GM19438 (cell line): Measurements from ENCODE around the gene IFNA2.
"Not testable (repeated sequence)": the region's sequence is repeated elsewhere in the genome, so short reads cannot be mapped to it uniquely, and the experiment has no call there.

Experiments used
- ATAC-seq: cut with Tn5 transposase; IDR thresholded peaks from one replicate; pipeline ENCODE4 v1.9.1; 2021; ENCODE audit warnings: low read depth; ENCODE audit not compliant: unreplicated experiment

Gene IFNA2

DNA sequence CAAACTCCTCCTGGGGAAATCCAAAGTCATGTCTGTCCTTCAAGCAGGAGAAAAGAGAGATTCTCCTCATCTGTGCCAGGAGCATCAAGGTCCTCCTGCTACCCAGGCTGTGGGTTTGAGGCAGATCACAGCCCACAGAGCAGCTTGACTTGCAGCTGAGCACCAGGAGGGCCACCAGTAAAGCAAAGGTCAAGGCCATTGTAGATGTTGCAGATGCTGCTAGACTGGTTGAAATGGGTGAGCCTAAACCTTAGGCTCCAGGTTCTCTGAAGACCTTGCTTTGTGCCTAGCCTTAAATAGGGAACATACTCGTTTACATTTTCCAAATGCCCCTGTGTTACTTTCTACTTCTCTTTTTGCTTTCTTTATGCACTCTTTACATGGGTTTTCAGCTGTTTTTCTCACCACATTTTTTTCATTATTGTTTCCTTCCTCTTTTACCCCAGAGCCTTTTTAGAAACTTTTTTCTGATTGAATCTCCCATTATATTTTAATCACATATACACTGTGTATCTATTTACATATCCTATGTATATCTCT, at the start of gene IFNA2:
TSS of gene IFNA2 (minus strand) at position 268 of the 540 bp plus-strand sequence. CDS start at position 199, 69 bp downstream.
- ATAC-seq = no peak

- ATAC-seq = not testable (repeated sequence)
Measured at GRCh38 chr9:21435015-21435383, 49.8 kb upstream of the IFNA2 start.

- no peak for ATAC-seq
Measured at GRCh38 chr9:21434202-21435014, 49.2 kb upstream of the IFNA2 start.

GRCh38 chr9:21432672-21433425, 47.7 kb upstream of the IFNA2 start:
- ATAC-seq = no peak

DNA sequence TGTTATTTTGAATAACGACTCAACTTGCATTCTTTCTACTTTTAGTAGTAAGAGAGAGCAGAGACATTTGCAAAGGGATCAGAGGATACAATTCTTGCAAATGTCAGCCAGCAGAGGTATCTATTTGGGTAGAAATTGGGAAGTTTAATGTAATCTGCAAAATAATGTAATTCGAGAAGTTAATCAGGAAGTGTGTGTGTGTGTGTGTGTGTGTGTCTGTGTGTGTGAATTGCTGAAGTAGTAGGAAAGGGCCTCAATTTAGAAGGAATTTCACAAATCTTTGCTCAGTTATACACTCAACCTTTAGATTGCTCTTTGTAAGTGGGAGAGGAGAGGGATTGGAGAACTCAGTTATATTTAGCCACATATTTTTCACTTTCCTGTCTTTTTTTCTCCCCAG, 44.0 kb upstream of the IFNA2 start:
- ATAC-seq = no peak

DNA sequence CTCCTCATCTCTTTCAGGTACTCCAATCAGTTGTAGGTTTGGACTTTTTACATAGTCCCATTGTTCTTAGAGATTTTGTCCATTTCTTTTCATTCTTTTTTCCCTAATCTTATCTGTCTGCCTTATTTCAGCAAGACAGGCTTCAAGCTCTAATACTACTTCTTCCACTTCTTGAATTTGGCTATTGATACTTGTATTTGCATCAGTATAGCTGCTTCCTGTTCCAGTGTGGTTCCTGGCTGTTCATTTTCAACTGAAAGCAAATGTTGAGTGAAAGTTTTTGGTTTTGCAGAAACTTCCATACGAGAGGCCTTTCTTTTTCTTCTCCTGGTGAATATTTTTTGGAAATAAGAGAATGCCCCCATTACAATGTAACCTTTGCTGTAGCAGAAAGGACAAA, 43.0 kb upstream of the IFNA2 start:
- ATAC-seq = no peak

GRCh38 chr9:21415493-21416267, 30.5 kb upstream of the IFNA2 start:
- ATAC-seq = no peak

DNA sequence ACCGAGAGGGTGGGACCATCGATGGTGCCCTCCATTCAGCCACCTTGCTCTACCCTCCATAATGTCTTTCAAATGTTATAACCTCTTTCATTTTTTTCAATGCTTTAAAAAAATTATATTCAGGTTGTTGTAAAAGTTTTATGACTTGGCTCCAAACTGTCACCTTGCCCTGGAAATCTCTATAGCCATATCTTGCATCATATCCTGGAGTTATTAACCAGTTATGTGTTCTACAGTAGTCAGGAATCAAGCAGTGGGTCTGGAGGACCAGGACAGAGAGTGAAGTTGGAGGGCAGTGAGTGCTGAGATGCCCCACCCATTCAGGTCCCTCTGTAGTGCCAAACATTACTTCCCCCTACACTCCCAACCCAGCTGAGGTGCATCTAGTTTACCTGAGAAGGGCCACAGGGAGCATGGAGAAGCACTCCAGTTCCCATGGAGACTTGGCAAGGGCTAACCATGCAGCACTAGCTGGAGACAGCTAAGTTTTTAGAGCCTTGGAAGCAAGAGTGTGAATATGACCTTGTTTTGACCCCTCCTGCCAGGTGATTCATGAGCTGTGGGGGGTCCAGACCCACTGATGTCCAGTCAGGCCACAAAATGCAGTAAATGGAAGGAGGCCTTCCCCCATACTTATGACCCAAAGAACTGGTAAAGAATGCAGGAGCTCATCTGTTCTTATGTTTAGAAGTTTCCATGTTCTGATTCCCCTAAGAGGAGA, 29.2 kb upstream of the IFNA2 start:
- ATAC-seq = no peak

DNA sequence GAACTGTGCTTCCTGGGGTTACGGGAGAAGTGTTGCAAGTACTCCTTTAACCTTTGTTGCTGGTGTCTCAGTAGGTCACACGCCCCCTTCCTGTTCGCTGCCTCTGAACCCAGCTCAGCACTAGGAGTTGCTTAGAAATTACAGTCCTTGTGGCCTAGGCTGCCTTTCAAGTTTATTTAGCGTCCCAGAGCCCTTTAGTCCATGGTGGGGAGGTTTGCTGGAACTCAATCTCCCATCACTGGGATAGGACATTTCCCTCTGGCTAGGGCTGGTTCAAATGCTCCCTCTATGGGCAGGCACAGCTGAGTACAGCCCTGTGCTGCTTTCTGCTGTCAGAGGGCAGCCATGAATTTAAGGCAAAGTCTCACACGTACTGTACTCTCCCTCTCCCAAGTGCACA, 28.4 kb upstream of the IFNA2 start:
- peak; percentile 54 for ATAC-seq

- no peak for ATAC-seq
Measured at GRCh38 chr9:21413151-21413550, 28.0 kb upstream of the IFNA2 start.

DNA sequence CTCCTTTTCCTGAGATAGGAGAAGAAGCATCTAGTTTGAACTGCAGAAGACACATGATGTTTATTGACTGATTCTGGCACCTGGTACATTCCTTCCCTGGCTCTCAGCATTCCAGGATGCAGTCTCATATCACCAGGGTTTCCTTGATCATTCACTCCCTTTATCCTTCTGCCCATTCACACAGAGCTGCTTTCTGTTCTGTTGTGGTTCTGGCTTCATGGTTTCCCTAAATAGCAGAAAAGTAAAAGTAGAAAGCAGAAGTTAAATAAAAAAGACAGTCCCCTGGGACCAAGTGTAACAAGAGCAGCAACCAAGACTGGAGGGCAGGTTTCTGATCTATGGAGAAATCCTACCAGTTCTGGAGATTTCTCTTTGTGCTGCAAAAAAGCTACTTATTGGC, 26.9 kb upstream of the IFNA2 start:
- peak; percentile 71 for ATAC-seq

- ATAC-seq = no peak
Measured at GRCh38 chr9:21408817-21409216, 23.6 kb upstream of the IFNA2 start, which contains the start of gene IFNA8. Gene IFNA8 (plus strand): TSS chr9:21409117. CDS start chr9:21409177, 60 bp downstream.

DNA sequence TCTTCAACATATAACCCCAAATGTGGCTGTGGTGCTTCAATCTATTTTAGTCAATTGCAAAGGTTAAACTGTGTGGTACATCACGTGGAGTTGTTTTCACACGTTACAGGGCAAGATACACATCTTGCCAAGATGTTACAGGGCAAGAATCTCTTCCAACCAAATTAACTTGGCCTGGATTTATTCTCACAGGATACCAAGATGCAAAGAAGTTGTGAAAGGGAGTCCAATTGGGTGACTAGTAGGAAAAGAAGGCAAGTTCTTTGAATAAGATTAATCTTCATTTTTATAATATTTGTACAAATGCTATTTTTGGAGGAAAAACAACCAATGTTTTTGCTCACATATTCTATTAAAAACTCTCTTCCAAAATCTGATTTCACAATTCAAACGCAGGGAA, 18.9 kb upstream of the IFNA2 start:
- no peak for ATAC-seq

DNA sequence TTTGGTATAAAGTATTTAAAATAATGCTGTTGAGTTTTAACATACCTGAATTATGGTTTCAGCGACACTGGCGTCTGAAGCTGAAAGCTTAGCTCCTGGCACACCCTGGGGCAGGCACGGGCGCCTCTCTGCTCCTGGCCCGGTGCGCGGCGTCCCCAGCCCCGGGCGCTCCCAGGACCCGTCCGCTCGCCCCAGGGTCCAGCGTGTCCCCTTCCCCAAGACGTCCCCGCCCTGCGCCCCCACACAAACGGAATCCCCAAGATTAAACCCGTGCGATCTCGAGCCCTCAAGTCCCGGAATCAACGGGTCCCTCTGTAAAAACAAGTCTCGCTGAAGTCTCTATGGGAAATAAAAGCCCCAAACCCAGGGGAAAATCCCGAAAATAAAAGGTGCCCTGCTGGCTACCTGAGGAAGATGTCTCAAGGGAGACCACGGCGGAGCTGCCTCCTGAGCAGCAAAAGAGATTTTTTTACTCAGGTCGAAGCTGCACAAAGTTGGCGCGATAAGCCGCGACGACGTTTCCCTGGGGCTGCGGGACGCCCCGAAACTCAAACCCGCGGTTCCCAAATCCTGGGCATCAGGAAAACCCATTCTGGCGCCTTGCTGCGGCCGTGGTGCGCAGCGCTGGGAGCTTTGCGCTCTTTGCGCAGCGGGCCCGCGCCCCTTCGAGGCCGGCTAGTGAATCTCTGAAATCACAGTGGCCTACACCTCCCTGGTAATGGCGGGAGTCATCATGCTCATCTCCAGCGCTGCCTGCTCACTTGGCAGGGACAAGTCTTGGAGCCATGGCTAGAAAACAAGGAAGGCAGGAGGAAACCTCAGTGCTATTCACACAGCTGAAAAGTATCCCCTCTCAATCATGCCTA, 17.4 kb upstream of the IFNA2 start:
- peak; percentile 76 for ATAC-seq

GRCh38 chr9:21399956-21400355, 14.8 kb upstream of the IFNA2 start:
- no peak for ATAC-seq

DNA sequence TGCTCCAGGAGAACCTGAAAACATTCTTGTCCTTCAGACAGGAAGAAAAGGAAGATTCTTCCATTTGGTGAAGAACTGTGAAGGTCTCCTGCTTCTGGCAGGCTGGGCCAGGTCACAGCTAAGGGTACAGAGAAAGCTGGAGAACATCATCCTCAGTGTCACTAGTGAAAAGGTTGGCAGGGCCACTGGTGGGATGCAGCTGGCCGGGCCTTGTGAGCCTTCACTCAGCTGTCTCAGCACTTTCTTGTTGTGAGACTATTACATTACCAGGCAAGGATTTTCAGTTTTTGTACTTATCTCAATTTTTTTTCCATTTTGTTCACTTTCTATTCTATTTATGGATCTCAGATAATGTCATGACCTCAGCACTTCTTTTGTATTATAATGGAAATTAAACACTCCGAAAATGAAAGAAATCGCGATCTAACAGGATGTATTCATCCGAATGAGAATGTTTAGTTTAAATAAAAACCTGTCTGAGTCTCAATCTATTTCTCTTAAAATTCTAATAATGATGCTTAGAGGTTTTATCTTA, 13.8 kb upstream of the IFNA2 start:
- ATAC-seq = no peak

DNA sequence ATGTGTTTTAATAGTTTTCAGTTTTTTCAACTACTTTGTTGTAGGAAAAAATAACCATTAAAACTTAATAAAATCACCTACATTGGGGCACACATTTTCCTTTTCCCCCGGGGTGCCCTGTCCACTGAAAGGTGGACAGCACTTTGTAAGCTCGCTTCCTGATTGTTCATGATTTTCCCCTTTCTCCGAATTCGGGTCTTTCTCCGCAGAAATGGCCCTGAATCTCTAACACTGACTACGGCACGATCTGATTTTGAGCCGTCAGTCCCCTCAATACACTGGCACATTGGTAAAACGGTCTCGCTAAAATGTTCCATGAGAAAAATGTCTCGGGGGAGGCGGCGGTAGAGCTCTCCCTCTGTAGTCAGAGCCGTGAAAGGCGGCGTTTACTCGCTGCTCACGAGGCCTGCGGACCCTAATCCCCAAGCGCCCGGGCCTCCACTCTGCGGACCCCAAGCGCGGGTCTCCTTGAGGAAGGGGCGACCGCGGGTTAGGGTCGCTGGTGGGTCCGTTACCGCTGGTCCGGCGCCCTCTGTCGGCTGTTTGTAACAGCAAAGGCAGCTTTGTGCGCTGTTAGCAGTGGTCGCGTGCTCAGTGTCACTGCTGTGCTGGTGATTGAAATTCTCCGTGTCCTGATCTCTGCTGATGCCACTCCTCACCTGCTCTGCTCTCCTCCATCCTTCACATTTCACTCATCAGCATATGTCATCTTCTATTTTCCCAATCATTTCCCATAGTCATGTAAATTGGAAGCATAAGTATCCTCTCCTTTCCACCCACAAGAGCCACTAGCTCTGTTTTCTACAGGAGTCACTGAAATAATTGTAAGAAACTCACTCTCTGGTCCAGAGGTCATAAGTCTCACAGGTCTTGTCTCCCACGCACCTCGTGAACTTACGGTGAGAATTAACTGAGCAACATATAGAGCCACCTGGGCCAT, 10.8 kb upstream of the IFNA2 start:
- peak; percentile 71 for ATAC-seq

DNA sequence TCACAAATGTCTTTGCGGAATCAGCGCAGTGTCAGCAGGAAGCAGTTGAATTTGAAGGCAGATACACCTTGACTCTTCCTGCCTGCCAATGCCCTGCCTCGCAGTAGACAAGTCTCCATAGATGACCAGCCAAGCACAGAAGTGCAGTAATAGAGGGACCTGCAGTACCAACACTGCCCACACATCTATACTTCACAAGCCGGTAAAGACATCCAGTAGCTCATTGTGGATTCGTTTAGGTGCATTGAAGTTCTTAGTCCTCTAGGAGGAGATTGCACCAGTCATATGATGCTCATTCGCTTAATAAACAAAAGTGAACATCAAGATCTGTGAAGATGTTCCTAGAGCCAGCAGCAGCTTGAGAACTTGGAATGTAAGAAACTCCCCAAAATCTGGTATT, 7.1 kb upstream of the IFNA2 start:
- ATAC-seq = peak; percentile 85
